GM12874 (cell line): Measurements from ENCODE around the gene LRMDA.

Source experiments
- CTCF ChIP-seq: IDR thresholded peaks from 2 replicates; pipeline ENCODE4 v1.5.1; 2011; ENCODE audit warnings: low read depth, mild to moderate bottlenecking, control low read depth, low read length, moderate library complexity; ENCODE audit not compliant: insufficient read depth

The LRMDA gene

DNA sequence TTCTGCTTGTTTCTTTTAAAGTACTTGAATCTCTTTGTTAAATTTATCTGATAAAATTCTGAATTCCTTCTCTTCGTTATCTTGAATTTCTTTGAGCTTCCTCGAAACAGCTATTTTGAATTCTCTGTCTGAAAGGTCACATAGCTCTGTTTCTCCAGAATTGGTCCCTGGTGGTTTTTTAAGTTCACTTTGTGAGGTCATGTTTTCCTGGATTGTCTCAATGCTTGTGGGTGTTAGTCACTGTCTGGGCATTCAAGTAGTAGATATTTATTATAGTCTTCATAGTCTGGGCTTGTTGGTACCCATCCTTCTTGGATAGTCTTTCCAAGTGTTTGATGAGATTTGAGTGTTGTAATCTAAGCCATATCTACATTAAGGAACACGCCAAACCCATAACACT is 1060.6 kb downstream of the LRMDA start:
- no peak for TF ChIP-seq CTCF

GRCh38 chr10:76492678-76493472 is 1061.5 kb downstream of the LRMDA start:
- no peak for TF ChIP-seq CTCF

DNA sequence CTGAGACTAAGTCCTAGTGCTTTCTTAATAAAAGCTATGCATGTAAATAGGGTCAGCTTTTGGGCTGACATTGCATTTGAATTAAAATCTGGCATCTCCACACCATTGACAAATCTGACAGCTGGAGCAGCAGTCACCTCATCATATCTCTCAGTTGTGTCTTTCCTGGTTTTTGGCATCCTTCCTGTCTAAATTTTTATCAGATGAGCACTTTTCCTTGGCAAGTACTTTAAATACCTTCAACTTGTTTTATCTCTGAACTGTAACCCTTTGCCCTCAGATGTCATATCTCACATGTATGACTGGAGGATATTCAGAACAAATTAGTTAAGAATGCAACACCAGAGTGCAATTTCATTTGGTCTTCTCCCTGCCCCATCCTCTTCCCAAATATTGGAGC is 1066.2 kb downstream of the LRMDA start:
- no peak for TF ChIP-seq CTCF

DNA sequence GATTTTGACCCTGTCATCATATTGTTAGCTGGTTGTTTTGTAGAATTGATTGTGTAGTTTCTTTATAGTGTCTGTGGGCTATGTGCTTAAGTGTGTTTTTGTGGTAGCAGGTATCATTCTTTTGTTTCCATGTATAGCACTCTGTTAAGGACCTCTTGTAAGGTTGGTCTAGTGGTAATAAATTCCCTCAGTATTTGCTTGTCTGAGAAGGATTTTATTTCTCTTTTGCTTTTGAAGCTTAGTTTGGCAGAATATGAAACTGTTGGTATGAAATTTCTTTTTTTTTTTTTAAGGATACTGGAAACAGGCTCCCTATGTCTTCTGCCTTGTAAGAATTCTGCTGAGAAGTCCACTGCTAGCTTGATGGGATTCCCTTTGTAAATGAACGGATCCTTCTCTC is 1073.4 kb downstream of the LRMDA start:
- TF ChIP-seq CTCF: no peak

- TF ChIP-seq CTCF: no peak
These were observed 1078.0 kb downstream of the LRMDA start for GRCh38 chr10:76509446-76509845.

DNA sequence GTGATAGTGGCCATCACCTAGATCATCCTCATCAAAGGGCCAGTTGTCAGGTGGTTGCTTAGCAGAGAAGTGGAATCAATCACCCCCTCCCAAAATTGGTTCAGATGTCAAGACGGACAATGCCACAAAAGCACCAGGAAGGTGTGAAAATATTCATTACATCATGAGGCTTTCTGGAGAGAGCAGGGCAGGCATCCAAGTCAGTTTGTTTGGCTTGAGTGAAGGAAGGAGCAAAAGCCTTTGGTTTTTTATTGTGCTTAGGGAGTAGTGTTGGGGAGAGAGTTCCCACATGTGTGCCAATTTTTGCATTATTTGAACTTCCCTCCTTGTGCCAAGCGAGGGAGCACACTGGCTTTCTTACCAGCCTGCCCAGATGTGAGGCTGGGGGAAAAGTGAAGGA is 1082.9 kb downstream of the LRMDA start:
- no peak for TF ChIP-seq CTCF

DNA sequence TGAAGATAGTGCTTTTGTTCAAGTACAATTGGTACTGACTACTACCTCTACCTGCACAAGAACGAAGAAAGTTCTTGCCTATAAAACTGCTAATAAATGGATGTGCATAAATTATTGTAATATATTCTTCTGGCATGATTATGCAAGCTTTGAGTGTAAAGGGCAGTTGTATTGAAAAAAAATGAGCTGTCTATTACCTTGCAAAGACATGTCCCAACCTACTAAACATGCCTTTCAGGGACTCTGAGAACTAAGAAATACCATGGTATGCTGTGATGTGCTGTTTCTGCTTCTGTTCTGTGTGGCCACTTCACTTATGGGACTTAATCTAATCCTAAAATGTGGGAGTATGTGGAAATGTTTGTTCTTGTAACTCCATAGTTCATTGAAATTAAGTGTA is 1083.4 kb downstream of the LRMDA start:
- no peak for TF ChIP-seq CTCF

DNA sequence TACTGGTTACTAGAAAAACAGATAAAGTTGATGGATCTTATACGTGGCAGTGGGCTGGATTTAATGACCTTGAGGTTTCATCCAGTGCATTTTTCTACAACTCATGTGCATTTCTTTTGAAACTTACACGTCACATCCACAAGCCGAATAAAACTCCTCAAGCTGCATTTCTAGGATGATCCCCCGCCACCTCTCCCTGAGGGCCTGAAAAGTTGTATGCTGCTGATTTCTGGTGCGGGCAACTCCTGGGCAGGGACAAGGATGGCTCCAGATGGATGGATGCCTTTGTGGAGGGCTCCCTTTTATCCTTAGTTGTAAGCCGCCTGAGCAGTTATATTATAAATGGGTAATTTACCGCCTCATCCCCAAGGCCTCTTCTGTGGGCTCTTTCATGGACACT is 1091.1 kb downstream of the LRMDA start:
- no peak for TF ChIP-seq CTCF
